ENCODE measurements around the gene CEP250.

Gene CEP250

DNA sequence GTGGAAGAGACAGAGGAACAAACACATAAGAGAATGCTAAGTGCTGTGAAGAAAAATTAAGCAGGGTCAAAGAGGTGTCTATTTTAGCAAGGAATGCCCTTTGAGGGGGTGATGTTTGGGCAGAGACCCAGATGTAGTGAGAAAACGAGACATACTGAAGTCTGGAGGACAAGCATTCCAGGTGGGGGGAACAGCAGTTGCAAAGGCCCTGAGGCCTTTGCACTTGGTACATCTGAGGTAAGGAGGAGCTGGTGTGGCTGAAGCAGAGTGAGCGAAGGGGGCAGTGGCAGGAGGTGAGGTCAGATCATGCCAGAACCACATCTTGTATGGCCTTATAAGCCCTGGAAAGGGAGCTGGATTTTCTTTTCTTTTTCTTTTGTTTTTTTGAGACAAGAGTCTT is 11.2 kb upstream of the CEP250 start:
- TF ChIP-seq, protein P1, sequence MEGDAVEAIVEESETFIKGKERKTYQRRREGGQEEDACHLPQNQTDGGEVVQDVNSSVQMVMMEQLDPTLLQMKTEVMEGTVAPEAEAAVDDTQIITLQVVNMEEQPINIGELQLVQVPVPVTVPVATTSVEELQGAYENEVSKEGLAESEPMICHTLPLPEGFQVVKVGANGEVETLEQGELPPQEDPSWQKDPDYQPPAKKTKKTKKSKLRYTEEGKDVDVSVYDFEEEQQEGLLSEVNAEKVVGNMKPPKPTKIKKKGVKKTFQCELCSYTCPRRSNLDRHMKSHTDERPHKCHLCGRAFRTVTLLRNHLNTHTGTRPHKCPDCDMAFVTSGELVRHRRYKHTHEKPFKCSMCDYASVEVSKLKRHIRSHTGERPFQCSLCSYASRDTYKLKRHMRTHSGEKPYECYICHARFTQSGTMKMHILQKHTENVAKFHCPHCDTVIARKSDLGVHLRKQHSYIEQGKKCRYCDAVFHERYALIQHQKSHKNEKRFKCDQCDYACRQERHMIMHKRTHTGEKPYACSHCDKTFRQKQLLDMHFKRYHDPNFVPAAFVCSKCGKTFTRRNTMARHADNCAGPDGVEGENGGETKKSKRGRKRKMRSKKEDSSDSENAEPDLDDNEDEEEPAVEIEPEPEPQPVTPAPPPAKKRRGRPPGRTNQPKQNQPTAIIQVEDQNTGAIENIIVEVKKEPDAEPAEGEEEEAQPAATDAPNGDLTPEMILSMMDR (IDR thresholded peaks at IDR 0.05): no peak

DNA sequence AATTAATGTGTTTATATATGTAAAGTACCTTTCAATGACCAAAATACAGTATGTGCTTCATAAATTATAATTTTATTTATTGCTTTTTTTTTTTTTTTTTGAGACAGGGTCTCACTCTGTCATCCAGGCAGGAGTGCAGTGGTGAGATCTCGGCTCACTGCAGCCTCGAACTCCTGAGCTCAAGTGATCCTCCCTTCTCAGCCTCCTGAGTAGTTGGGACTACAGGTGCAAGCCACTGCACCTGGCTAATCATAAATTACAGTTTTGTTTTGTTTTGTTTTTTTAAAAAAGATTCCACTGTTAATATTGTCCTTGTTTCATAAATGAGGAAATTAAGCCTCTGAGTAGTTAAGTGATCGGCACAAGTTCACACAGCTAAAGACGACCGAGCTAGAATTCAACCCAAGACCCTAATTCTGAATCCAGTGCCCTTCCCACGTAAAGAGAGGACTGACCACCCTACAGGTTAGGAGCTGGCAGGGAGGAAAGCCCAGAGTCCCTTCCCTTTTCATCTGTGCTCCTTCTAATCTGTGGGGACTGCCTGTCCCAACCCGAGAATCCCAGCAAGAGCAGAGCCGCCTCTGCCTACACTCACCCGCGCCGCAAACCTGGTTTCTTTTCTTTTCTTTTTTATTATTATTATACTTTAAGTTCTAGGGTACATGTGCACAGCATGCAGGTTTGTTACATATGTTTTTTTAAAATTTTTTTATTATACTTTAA is 8.9 kb upstream of the CEP250 start:
- TF ChIP-seq, protein P1 (IDR thresholded peaks at IDR 0.05): no peak

DNA sequence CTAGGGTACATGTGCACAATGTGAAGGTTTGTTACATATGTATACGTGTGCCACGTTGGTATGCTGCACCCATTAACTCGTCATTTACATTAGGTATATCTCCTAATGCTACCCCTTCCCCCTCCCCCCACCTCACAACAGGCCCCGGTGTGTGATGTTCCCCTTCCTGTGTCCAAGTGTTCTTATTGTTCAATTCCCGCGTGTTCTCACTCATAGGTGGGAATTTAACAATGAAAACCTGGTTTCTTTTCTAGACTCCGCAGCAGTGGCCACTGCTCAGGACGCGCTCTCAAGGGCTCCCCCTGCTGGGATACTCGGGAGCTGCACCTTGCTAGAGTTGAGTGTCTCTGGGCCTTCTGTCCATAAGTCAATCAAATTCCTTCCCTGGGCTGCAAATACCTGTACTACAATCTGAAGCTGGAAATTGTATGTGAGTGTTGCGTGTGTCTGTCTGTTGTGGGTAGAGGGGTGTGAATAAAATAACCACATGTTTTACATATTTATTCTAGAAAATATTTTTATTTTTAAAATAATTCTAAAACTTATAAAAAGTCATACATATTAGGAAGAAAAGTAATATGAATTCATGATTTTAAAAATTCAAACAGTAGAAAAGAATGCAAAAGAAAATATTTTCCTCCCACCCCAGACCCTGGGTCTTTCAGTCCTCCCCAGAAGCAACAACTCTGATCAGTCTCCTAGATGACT is 8.2 kb upstream of the CEP250 start:
- TF ChIP-seq, protein P1 (IDR thresholded peaks at IDR 0.05): peak; percentile 95

DNA sequence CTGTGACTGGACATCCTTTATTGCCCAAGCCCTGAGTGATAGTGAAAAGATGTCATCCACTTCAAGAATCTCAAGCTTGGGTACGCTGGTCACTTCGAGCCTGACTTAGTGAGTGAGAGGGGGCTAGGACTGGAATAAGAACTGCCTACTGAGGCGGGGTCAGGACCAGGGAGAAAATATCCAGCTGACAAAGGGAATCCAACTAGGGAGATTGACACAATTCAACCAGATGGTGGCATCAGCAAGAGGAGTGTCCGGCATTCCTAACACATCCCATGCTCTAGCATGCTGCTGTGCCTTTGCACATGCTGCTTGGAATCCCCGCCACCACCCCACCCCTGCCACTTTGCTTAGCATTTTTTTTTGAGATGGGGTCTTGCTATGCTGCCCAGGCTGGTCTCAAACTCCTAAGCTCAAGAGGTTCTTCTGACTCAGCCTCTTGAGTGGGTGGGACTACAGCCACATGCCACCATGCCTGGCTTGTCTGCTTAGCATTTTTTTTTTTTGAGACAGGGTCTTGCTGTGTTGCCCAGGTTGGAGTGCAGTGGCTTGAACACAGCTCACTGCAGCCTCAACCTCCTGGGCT is 6.5 kb upstream of the CEP250 start:
- TF ChIP-seq, protein P1 (IDR thresholded peaks at IDR 0.05): no peak

DNA sequence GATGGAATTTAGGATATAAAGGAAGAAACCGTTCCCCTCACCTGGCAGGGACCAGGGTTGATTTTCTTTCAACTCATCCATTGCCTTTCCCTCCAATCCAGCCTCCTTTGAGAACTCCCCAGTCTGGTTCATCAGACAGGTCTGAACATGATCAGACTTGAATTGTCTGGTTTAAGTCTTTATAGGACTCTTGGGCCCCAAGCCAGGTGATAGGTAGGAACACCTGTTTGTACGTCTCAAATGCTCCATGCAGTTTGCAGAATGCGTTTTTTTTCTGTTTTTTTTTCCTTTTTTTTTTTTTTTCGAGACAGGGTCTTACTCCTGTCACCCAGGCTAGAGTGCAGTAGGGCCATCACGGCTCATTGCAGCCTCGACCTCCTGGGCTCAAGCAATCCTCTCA is 4.1 kb upstream of the CEP250 start:
- TF ChIP-seq, protein P1 (IDR thresholded peaks at IDR 0.05): no peak

DNA sequence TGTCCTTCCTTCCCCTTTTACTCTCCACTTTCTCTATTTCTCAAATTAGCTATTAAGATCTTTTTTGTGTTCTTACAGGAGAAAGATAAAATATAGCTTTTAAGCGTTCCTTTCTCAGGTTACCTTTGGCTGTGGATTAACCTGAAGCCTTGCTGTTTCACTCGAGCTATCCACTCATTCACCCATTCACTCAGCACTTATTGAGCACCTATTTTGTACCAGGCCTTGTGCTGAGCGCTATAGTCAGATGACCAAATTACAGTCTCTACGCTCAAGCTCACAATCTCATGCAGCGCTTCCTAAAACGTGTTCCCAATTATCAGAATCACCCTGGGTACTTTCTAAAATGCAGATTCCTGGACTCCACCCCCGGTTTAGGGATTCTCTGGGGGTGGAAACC is 1.8 kb upstream of the CEP250 start:
- TF ChIP-seq, protein P1 (IDR thresholded peaks at IDR 0.05): no peak

DNA sequence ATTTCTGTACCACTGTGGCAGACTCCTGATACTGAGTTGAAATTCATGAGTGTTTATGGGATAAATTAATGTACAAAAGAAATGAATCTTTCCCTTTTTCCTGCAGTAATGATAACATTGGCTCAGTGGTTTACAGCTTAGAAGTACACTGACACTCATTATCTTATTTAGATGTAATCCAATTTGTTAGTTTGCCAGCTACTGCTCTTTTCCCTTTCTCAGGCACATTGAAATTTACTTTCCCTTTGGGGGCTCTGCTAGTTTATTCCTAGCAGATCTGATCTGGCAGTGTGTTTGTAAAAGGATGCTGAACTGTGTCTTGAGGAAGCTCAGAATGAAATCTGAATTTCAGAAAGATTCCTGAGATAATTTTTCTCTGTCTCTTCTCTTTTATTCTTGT is 3.0 kb downstream of the CEP250 start:
- TF ChIP-seq, protein P1 (IDR thresholded peaks at IDR 0.05): no peak
